Measurements from ENCODE around the gene SHCBP1. TPM values are rescaled to one million over a fixed set of nuclear protein-coding genes. Genes with fewer than 3 reads are reported as not detected.
"Not testable (repeated sequence)": the region's sequence is repeated elsewhere in the genome, so short reads cannot be mapped to it uniquely, and the experiment has no call there.

SHCBP1 gene
- total RNA-seq, 1 donor from 2014 or later = 0.44 TPM

- Histone ChIP-seq H3K4me1 (no peaks in the 10 kb centered on the region), H3K4me3 (no peak overlapping the region), H3K9me3 (replicated peaks) (no peaks in the 10 kb centered on the region), H3K36me3 (no peaks in the 10 kb centered on the region), H3K27me3 (ENCODE audit: low read depth) (peaks cover 18% of the 10 kb centered on the region), H3K27ac (replicated peaks) (no peak overlapping the region)
- TF ChIP-seq, protein P1, sequence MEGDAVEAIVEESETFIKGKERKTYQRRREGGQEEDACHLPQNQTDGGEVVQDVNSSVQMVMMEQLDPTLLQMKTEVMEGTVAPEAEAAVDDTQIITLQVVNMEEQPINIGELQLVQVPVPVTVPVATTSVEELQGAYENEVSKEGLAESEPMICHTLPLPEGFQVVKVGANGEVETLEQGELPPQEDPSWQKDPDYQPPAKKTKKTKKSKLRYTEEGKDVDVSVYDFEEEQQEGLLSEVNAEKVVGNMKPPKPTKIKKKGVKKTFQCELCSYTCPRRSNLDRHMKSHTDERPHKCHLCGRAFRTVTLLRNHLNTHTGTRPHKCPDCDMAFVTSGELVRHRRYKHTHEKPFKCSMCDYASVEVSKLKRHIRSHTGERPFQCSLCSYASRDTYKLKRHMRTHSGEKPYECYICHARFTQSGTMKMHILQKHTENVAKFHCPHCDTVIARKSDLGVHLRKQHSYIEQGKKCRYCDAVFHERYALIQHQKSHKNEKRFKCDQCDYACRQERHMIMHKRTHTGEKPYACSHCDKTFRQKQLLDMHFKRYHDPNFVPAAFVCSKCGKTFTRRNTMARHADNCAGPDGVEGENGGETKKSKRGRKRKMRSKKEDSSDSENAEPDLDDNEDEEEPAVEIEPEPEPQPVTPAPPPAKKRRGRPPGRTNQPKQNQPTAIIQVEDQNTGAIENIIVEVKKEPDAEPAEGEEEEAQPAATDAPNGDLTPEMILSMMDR (IDR thresholded peaks at IDR 0.05; ENCODE audit: borderline replicate concordance) = no peak
- intact Hi-C loops (cut with micrococcal nuclease) = no loop called here
- no peak for DNase-seq
Observed at GRCh38 chr16:46568472-46569230, 52.5 kb downstream of the SHCBP1 start.

GRCh38 chr16:46562979-46563378 lies 58.2 kb downstream of the SHCBP1 start:
- Histone ChIP-seq H3K9me3 (replicated peaks) (no peaks in the 10 kb centered on the region), H3K27ac (replicated peaks) (no peak overlapping the region), H3K36me3 (no peaks in the 10 kb centered on the region), H3K4me1 (no peaks in the 10 kb centered on the region), H3K27me3 (ENCODE audit: low read depth) (peaks cover 19% of the 10 kb centered on the region), H3K4me3 (no peak overlapping the region)
- no peak for DNase-seq
- intact Hi-C loops (cut with micrococcal nuclease) = no loop called here
- TF ChIP-seq, protein P1 (IDR thresholded peaks at IDR 0.05; ENCODE audit: borderline replicate concordance) = no peak

DNA sequence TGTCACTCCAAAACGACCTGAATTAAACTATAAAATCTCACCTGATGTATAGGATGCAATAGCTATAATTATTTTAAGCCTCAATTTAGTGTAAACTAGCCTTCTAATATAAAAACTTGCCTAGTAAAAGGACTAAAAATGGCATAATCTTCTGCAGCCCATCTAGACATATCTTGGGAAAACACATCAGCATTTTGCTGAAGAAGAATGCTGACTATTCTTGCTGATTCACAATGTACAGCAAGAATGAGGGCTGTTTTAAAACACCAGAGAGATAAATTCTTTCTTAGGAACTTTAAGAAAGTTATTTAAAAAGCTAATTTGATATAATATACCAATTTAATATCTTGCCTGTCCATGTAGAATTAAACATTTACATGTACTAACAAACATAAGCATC lies 63.2 kb downstream of the SHCBP1 start:
- Histone ChIP-seq H3K27me3 (ENCODE audit: low read depth) (peaks cover 36% of the 10 kb centered on the region), H3K36me3 (no peaks in the 10 kb centered on the region), H3K9me3 (replicated peaks) (no peaks in the 10 kb centered on the region), H3K4me3 (no peak overlapping the region), H3K27ac (replicated peaks) (no peak overlapping the region), H3K4me1 (no peaks in the 10 kb centered on the region)
- DNase-seq = no peak
- intact Hi-C loops (cut with micrococcal nuclease) = loop anchor here (10.0 kb wide), 1 partner anchor 47 kb away; no protein-coding TSS in a partner anchor
- TF ChIP-seq, protein P1 (IDR thresholded peaks at IDR 0.05; ENCODE audit: borderline replicate concordance) = no peak

- TF ChIP-seq, protein P1 (IDR thresholded peaks at IDR 0.05; ENCODE audit: borderline replicate concordance) = no peak
- Histone ChIP-seq H3K27ac (replicated peaks) (no peak overlapping the region), H3K9me3 (replicated peaks) (no peaks in the 10 kb centered on the region), H3K36me3 (no peaks in the 10 kb centered on the region), H3K27me3 (ENCODE audit: low read depth) (peaks cover 33% of the 10 kb centered on the region), H3K4me1 (no peaks in the 10 kb centered on the region), H3K4me3 (no peak overlapping the region)
- intact Hi-C loops (cut with micrococcal nuclease) = loop anchor here (10.0 kb wide), 1 partner anchor 49 kb away; no protein-coding TSS in a partner anchor
- no peak for DNase-seq
Observed at GRCh38 chr16:46555951-46556350, 65.2 kb downstream of the SHCBP1 start.

- H3K27ac ChIP-seq (replicated peaks); H3K36me3 ChIP-seq; H3K4me1 ChIP-seq; H3K4me3 ChIP-seq; H3K9me3 ChIP-seq (replicated peaks): not testable (repeated sequence)
- TF ChIP-seq, protein P1 (IDR thresholded peaks at IDR 0.05; ENCODE audit: borderline replicate concordance) = peak; percentile 85
- DNase-seq = peak; percentile 59
- peaks cover 35% of the 10 kb centered on the region for H3K27me3 ChIP-seq (ENCODE audit: low read depth)
- intact Hi-C loops (cut with micrococcal nuclease) = loop anchor here (10.0 kb wide), 1 partner anchor 50 kb away; no protein-coding TSS in a partner anchor
Observed at GRCh38 chr16:46554435-46554834, 66.7 kb downstream of the SHCBP1 start.

Data from left ventricle myocardium inferior (tissue), 1 donor.